ENCODE measurements around the gene MPZL2. TPM values are rescaled to one million over a fixed set of nuclear protein-coding genes. Genes with fewer than 3 reads are reported as not detected.

The MPZL2 gene
- total and polyA plus RNA-seq, 2 of the 13 experiments (the other 11 are each of a cell fraction or from before 2014, with no cell fraction given): 27.9 to 53.7 TPM

Small RNA genes lying within 50 kb of the gene (small RNA-seq; reads per million reads assigned to genes)
- gene HSPE1P18 (ENCODE audit: insufficient read depth in 2 of 3, insufficient read length in 3 of 3, low read depth in 2 of 3, low replicate concordance in 1 of 3): 0 reads per million in 3 experiments

Other genes with a start within 250 kb of the MPZL2 start
- not detected in 2 replicates for gene TMPRSS4, start 187.2 kb downstream of the MPZL2 start, total RNA-seq (2016; rRNA removed; fragmentation: Illumina TruSeq; extraction: Trizol)
- gene TMPRSS4, start 187.2 kb downstream of the MPZL2 start, polyA plus RNA-seq (2011; rRNA removed): 0.18 and 0.32 TPM in 2 replicates
- not detected in 2 replicates for gene SMIM35, start 177.3 kb downstream of the MPZL2 start, total RNA-seq (2016; rRNA removed; fragmentation: Illumina TruSeq; extraction: Trizol)
- gene SMIM35, start 177.3 kb downstream of the MPZL2 start, polyA plus RNA-seq (2011; rRNA removed): 0.04 TPM in 1 of 2 replicates, not detected in the other
- 0.04 TPM in 1 of 2 replicates, not detected in the other for gene SCN4B, start 111.5 kb downstream of the MPZL2 start, total RNA-seq (2016; rRNA removed; fragmentation: Illumina TruSeq; extraction: Trizol)
- 0.29 and 0.38 TPM in 2 replicates for gene SCN4B, start 111.5 kb downstream of the MPZL2 start, polyA plus RNA-seq (2011; rRNA removed)
- 0.02 TPM in 1 of 2 replicates, not detected in the other for gene SCN2B, start 87.7 kb downstream of the MPZL2 start, total RNA-seq (2016; rRNA removed; fragmentation: Illumina TruSeq; extraction: Trizol)
- gene SCN2B, start 87.7 kb downstream of the MPZL2 start, polyA plus RNA-seq (2011; rRNA removed): 0.01 TPM in 2 replicates
- gene JAML, start 39.3 kb downstream of the MPZL2 start, total RNA-seq (2016; rRNA removed; fragmentation: Illumina TruSeq; extraction: Trizol): 3.3 and 3.8 TPM in 2 replicates
- 2.0 and 2.8 TPM in 2 replicates for gene JAML, start 39.3 kb downstream of the MPZL2 start, polyA plus RNA-seq (2011; rRNA removed)
- 6.6 and 9.3 TPM in 2 replicates for gene MPZL3, start 11.9 kb downstream of the MPZL2 start, total RNA-seq (2016; rRNA removed; fragmentation: Illumina TruSeq; extraction: Trizol)
- 4.5 and 5.3 TPM in 2 replicates for gene MPZL3, start 11.9 kb downstream of the MPZL2 start, polyA plus RNA-seq (2011; rRNA removed)
- not detected in 2 replicates for gene CD3E, start 40.4 kb upstream of the MPZL2 start, total RNA-seq (2016; rRNA removed; fragmentation: Illumina TruSeq; extraction: Trizol)
- not detected in 2 replicates for gene CD3E, start 40.4 kb upstream of the MPZL2 start, polyA plus RNA-seq (2011; rRNA removed)
- gene CD3D, start 78.4 kb upstream of the MPZL2 start, total RNA-seq (2016; rRNA removed; fragmentation: Illumina TruSeq; extraction: Trizol): 0.25 and 0.66 TPM in 2 replicates
- 6.6 and 7.2 TPM in 2 replicates for gene CD3D, start 78.4 kb upstream of the MPZL2 start, polyA plus RNA-seq (2011; rRNA removed)
- gene CD3G, start 80.0 kb upstream of the MPZL2 start, total RNA-seq (2016; rRNA removed; fragmentation: Illumina TruSeq; extraction: Trizol): not detected in 2 replicates
- not detected in 2 replicates for gene CD3G, start 80.0 kb upstream of the MPZL2 start, polyA plus RNA-seq (2011; rRNA removed)
- 24.8 and 32.7 TPM in 2 replicates for gene UBE4A, start 95.3 kb upstream of the MPZL2 start, total RNA-seq (2016; rRNA removed; fragmentation: Illumina TruSeq; extraction: Trizol)
- gene UBE4A, start 95.3 kb upstream of the MPZL2 start, polyA plus RNA-seq (2011; rRNA removed): 14.7 and 15.1 TPM in 2 replicates
- 320 and 408 TPM in 2 replicates for gene ATP5MG, start 137.3 kb upstream of the MPZL2 start, total RNA-seq (2016; rRNA removed; fragmentation: Illumina TruSeq; extraction: Trizol)
- gene ATP5MG, start 137.3 kb upstream of the MPZL2 start, polyA plus RNA-seq (2011; rRNA removed): 209 and 260 TPM in 2 replicates
- gene KMT2A, start 172.2 kb upstream of the MPZL2 start, total RNA-seq (2016; rRNA removed; fragmentation: Illumina TruSeq; extraction: Trizol): 20.0 and 26.2 TPM in 2 replicates
- gene KMT2A, start 172.2 kb upstream of the MPZL2 start, polyA plus RNA-seq (2011; rRNA removed): 12.4 and 12.7 TPM in 2 replicates